HG02642 (cell line): ENCODE measurements around the gene ADD2.

Source experiments
- ATAC-seq: cut with Tn5 transposase; IDR thresholded peaks from one replicate; pipeline ENCODE4 v1.9.1; 2021; ENCODE audit warnings: mild to moderate bottlenecking; ENCODE audit not compliant: unreplicated experiment, poor library complexity

ADD2 gene

DNA sequence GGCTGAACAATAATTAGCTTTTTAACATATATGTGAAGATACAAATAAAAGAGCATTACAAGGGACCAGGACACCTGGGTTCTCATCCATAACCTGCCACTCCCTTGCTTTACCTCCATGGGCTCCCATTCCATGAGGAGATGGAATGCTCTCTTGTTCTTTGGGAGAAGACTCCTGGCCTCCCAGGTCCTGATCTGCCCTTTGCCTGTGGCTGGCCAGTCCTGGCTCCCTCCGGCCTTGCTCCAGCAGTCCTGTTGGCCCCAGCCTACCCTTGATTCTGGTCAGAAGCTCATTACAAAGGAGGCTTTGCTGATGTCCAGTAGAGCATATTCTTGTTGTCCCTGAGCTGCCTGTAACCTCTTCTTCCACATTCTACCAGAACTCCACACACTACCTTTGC is 60.3 kb downstream of the ADD2 start:
- no peak for ATAC-seq

GRCh38 chr2:70706026-70706795 is 61.8 kb downstream of the ADD2 start:
- ATAC-seq, result no peak

DNA sequence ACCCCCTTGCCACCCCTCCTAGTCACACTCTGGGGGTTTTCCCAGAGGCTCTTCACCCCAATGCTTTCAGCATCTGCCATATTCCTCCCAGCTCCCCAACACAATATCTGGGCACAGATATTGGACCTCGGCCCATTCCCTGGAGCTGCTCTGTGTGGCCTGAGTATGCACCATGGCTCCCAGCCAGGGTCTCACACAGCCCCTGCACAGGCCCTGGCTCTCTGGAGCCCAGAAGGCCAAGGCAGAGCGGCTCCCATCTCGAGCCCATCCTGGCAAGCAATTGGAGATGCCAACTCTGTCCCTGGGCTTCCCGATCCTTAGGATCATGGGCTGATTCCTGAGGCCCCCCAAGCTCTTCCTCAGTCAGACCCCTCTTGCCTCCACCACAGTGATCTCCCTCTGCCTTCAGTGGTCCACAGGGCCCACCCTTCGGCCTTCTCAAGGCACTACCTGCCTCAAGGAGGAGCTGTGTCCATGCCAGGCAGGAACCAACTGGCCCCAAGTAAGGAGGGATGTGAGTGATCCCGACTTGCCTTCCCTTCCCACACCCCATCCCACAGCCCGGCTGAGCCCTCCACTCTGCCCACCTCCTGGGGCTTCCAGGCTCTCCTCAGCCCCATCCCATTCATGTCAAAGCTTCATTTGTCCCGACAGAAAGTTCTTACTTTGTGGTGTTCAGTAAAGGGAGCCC is 62.7 kb downstream of the ADD2 start:
- no peak for ATAC-seq

DNA sequence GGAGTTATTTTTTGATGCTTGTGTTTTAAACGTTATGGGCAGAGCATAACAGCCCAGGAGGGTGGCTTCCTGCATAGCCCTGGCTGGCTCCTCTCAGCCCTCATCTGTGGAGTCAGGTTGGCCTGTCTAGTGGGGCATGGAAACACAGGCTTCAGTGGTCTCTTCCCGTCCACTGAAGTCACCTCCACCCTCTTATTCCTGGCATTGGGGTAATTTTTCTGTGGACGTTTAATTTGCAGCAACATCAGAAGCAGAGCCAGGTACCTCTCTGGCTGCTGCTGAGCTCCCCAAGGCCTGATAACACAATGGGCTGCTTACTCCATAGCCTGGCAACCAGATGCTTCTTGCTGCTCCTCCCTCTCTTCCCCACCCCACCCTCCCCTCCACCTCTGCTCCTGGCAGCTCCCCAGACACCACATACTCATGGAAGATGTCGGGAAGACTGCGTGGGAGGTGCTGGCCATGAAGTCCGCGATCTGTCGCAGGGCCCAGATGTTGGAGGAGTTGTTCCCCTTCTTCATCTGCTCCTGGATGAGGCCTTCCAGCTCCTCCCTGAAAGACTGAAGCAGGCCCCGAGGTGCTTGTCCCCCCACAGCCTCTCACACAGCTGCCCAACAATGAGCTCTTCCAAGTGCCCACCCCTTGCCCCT is 64.0 kb downstream of the ADD2 start:
- no peak for ATAC-seq

DNA sequence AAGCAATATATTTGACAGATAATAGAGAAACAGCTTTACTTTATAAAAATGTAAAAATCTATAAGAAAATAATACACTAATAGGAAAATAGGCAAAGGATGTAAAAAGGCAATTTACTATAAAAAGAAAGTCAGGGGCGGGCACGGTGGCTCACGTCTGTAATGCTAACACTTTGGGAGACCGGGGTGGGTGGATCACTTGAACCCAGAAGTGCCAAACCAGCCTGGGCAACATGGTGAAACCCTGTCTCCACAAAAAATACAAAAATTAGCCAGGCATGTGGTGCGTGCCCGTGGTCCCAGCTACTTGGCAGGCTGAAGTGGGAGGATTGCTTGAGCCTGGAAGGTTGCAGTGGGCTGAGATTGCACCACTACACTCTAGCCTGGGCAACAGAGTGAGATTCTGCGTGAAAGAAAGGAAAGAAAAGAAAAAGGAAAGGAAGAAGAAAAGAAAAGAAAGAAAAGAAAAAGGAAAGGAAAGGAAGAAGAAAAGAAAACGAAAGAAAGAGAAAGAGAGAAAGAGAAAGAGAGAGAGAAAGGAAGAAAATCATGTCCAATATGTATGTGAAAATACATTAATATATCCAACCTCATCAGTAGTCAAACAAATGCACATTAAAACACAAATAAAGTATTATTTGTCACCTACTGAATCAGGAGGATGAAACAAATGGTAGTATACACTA is 65.1 kb downstream of the ADD2 start:
- ATAC-seq, result no peak

- no peak for ATAC-seq
Observed at GRCh38 chr2:70698847-70699246, 69.2 kb downstream of the ADD2 start.

GRCh38 chr2:70697603-70698383 is 70.2 kb downstream of the ADD2 start:
- ATAC-seq, result no peak

GRCh38 chr2:70696142-70696541 is 71.9 kb downstream of the ADD2 start:
- ATAC-seq, result no peak

DNA sequence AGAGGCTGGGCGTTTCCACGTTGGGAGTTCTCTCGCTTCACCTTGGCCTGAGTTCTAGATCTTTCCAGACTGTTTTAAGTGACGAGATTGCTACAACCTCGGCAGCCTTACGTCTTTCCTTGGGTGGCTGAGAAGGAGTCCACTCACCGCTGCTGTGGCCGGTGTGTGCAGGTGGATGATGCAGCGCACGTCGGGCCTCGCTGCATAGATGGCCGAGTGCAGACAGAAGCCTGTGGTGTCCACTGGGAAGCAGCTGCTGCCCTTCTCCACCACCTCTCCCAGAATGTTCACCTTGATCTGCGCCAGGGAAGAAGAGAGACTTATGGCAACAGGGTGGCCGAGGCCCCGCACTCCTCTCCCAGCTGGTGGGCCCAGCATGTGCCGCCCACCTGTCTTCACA is 75.7 kb downstream of the ADD2 start:
- ATAC-seq, result no peak

DNA sequence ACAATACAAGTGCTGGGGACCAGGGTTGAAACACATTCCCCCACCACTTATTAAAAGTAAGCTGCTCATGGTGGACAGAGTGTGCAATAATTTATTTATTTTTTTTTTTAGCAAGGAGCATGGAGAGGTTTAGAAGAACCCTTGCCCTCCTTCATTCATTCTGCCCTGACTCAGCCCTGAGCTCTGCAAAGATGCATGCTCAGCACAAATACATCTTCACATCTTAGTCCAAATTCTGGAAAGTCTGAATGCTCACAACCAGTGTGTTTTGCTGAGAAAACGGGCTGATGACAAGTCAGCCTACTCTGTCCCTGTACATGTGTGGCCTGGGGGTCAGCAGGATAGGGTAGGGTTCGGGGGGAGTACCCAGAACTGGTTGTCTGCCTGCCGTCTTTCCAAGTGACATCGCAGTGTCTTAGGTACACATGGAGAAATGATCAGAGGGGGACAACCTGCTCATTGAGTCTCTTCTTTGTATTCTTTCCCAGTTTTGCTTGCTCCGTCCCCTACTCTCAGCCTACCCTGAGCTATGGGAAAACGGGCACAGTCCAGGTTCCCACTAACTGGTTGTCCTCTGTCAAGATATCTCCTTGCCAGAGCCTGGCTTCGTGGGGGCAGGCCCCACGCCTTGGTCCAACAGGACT is 76.4 kb downstream of the ADD2 start:
- ATAC-seq, result no peak

- ATAC-seq, result no peak
Observed at GRCh38 chr2:70690846-70691245, 77.2 kb downstream of the ADD2 start.

DNA sequence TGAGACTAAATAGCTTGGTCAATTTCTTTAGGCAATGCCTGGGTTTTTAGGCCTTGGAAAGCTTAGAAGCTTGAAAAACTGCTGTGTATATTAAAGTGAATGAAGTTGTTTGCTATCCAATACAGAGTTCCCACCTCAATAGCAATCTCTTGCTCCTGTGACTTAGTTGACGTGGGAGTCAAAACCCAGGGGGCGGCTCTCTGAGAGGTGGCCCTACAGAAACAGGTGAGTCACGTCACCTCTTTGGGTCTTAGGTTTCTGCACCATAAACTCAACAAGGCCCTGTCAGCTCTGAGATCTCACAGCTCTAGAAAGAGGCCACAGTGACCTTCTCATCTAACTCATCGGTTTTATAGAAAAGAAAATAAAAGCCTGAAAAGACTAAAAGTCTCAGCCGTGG is 79.6 kb downstream of the ADD2 start:
- no peak for ATAC-seq

DNA sequence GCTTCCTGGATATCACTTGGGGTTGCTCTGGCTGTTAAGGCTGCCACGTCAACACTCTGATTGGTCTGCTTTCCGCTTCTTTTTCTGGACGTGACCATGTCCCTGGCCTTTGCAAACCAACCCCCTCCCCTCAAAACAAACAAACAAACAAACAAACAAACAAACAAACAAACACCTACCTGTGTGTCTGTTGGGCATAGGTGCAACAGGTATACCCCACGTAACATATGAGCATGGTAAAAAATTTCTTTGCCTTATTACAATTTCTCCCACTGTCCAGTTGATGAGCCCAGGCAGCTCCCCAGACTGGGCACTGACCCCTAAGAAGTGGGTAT is 80.6 kb downstream of the ADD2 start:
- no peak for ATAC-seq

DNA sequence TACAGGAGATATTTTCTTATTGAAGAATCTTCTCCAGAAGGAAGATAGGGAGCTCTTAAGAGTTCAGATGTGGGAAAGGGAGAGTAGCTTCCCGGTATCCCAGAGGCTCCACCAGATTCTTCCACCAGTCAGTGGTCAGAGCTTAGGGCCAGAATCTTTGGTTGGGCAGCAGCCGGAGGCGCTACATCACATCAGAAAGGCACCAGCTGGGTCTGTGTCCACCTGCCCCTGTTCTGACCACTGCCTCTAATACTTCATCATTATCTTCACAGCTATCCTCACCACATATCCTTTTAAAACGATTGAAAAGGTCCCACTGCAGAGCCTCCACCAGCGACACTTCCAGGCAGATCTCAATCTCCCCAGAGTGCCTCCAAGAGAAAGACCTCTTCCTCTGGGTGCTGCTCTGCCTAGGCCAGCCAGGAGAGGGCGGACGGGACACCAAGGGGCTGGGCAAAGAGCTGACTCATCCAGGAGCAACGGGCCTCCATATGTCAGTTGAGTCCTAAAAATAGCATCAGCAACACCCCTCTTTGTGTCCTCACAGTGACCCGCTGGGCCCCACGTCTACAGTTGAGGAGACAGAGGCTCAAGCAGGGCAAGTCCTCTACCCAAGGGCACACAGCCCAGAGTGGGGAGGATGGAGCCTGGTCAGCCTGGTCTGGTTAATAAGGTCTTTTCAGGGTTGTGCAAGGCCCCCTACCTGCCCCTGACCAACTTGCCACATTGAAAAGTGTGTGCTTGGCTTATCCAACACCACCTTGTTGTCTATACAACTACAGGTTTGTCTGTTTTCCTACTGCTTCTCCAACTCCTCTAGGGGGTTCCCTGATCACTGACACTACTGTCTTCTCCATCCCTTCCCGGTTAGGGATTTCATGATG is 81.2 kb downstream of the ADD2 start:
- no peak for ATAC-seq

- no peak for ATAC-seq
Observed at GRCh38 chr2:70685771-70686171, 82.2 kb downstream of the ADD2 start.

- ATAC-seq, result no peak
Observed at GRCh38 chr2:70684846-70685622, 83.0 kb downstream of the ADD2 start.

DNA sequence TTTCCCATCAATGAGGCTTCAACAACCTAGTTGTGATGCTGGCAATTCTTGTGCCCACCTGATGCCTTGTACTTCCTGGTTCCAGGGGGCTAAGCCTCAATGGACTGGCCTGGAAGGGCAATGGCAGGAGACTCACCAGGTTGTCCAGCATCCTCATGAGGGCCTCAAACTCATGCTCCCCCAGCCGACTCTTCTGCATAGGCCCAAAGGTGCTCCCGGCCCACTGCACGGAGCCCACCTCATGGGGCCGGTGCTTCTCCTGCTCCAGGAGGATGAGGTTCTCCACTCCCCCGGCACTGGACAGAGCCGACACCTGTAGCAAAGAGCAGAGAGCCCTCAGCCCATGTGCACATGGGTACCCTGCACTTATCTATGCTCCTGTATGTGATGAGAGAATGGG is 84.5 kb downstream of the ADD2 start:
- no peak for ATAC-seq

- ATAC-seq, result no peak
Observed at GRCh38 chr2:70680735-70681134, 87.3 kb downstream of the ADD2 start.
